Measurements from ENCODE around the gene GOLGA8K.
"Not testable (repeated sequence)": the region's sequence is repeated elsewhere in the genome, so short reads cannot be mapped to it uniquely, and the experiment has no call there.

Gene GOLGA8K

DNA sequence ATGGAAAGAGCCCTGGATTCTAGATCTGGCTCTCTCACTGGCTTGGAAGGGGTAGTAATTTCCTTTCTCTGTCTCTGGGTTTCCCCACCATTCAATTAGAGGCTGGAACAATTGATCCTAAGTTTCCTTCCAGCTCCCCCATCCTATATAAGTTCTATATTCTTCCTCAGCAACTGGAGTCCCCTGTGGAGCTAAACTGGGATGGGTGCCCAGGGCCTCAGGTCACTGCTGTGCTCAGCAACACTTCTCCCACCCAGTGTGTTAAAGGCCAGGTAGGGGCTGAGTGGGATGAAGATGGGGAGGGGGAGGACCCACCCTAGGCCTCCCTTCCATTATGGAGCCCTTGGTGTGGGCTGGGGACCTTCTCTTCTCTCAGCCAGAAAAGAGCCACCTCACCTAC is 46.2 kb downstream of the GOLGA8K start:
- DNase-seq (ENCODE audit: low read depth in 2 of 2, low spot score in 1 of 2) = not testable (repeated sequence)

DNA sequence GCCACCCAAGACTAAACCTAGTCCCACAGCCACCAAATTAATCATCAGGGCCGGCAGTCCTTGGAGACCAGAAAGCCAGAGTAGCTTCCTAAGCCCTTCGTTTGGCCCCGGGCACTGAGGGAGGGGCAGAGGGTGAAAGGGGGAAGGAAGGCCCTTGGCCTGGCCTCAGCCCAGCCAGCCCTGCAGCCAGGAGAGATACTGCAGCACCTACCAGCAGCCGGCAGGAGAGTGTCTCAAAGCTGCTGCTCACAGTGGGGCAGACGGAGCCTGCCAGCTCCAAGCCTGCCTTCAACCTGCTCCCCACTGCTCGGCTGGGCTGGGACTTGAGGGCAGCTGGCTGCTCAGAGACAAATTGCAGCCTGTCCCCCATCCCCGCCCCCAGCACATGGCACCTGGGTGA is 50.3 kb downstream of the GOLGA8K start:
- not testable (repeated sequence) for DNase-seq (ENCODE audit: low read depth in 2 of 2, low spot score in 1 of 2)

GRCh38 chr15:32350563-32351220 is 52.4 kb downstream of the GOLGA8K start:
- not testable (repeated sequence) for DNase-seq (ENCODE audit: low read depth in 2 of 2, low spot score in 1 of 2)

DNA sequence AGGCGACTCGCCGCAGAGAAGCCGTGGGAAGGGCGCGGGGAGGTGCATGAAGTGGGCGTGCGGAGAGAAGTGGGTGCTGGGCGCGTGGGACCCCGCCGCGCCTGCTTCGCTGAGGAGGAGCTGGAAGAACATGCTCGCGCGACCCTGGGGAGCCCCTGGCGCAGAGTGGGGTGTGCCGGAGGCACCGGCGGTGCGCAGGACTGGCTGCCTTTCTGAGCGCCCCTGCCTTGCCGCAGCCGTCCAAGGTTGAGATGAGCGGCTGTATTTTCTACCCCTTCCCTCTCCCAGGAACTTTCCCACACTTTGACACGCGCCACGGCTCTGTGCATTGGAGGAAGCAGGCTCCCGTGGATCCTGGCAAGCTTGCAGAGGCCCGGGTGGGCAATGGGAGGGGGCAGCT is 56.1 kb downstream of the GOLGA8K start:
- DNase-seq (ENCODE audit: low read depth in 2 of 2, low spot score in 1 of 2) = not testable (repeated sequence)

GRCh38 chr15:32345978-32346547 is 57.0 kb downstream of the GOLGA8K start:
- not testable (repeated sequence) for DNase-seq (ENCODE audit: low read depth in 2 of 2, low spot score in 1 of 2)

- not testable (repeated sequence) for DNase-seq (ENCODE audit: low read depth in 2 of 2, low spot score in 1 of 2)
Observed at GRCh38 chr15:32343921-32344320, 59.2 kb downstream of the GOLGA8K start.
